ENCODE results near the gene HMGN3. TPM values are rescaled to one million over a fixed set of nuclear protein-coding genes. Genes with fewer than 3 reads are reported as not detected.
A peak's percentile ranks its signal among the peaks of the same experiment; 100 is the strongest.

Gene HMGN3
- total RNA-seq, 1 experiment from 2014 or later, result 328 TPM

DNA sequence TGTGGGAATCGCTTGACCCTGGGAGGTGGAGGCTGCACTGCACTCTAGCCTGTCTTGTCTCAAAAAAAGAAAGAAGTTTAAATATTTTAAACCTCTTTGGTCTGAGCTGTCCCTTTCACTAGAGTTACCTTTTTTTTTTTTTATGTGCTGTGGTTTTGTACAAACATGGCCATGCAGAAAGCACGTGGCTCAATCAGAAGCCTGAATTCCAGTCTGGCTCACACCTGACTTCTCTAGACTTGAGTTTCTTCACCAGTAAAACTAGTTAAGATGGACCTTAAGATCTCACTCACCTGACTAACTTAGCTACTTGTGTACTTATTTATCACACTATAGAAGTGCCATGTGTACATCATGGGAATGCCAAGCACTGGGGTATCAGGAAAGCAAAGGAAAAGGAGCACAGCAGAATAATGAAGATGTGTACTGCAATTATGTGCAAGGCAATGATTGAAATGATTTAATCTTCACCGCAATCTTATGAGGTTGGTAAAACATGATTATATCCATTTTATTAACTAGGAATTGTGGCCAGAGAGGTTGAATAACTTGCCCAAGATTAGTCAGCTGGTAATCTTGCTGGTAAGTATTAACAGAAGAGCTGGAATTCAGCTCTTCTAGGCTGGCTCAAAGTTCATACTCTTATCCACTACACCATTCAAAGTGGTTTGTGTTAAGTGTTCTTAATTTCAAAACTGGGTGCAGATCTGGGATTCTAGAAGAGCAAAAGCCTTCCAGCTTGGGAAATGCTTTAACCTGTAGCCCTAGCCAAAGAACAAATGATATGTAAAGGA is 10.7 kb downstream of the HMGN3 start:
- H3K27me3 ChIP-seq, result no peaks in the 10 kb centered on the region
- H3K4me3 ChIP-seq, result no peak overlapping the region
- no peak for DNase-seq
- peaks cover 5% of the 10 kb centered on the region; the same call in 1 of the 2 replicates for H3K9me3 ChIP-seq (replicated peaks)
- peaks cover 18% of the 10 kb centered on the region for H3K36me3 ChIP-seq
- peaks cover 6% of the 10 kb centered on the region for H3K4me1 ChIP-seq
- H3K27ac ChIP-seq, result no peak overlapping the region

DNA sequence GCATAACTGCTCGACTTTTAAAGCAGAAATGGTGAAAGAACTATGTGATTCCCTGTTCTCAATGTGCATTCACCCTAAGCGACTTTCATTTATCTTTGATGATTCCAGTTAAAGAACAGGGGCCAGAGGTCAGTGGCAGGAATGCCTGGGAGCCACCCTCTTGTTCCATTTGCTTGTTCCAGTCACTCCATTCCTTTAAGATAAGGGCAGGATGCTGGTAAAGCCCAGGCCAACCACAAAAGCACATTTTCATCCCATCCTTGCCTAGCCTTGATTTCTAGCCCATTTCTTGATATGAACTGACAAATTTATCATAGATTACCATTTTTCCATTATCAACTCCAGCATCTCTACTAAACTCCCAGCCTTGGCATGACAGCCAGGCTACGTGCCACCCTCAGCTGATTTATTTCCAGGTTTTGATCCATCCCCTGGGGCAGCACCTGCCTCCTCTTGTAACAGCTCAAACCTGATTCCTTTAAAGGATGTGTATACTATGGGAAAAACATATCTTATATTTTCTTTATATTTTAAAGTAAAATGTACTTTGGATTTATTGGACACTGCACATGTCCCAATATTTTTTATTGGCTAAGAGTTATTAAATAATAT is 19.2 kb downstream of the HMGN3 start:
- Histone ChIP-seq H3K27ac (no peak overlapping the region), H3K4me3 (no peak overlapping the region), H3K9me3 (replicated peaks) (peaks cover 5% of the 10 kb centered on the region; the same call in 1 of the 2 replicates), H3K27me3 (no peaks in the 10 kb centered on the region), H3K4me1 (peaks cover 12% of the 10 kb centered on the region; the same call in 1 of the 2 replicates), H3K36me3 (peaks cover 39% of the 10 kb centered on the region)
- peak in 1 of 2 experiments; percentile 17 for DNase-seq

DNA sequence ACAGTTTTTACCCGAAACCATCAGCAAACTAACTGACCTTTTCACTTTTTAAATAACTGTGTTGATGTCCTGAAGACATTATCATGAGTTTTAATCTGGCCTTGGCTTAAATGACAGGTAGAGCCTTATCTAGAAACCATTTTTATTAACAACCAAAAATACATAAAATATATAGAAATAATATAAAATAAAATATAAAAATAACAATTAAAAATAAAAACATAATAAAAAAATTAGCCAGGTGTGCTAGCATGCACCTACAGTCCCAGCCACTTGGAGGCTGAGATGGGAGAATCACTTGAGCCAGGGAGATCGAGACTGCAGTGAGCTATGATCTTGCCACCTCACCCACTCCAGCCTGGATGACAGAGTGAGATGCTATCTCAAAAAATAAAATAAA is 21.6 kb downstream of the HMGN3 start:
- Histone ChIP-seq H3K4me3 (no peak overlapping the region), H3K4me1 (peaks cover 12% of the 10 kb centered on the region; the same call in 1 of the 2 replicates), H3K36me3 (peaks cover 48% of the 10 kb centered on the region), H3K9me3 (replicated peaks) (no peaks in the 10 kb centered on the region), H3K27ac (no peak overlapping the region), H3K27me3 (no peaks in the 10 kb centered on the region)
- no peak for DNase-seq

DNA sequence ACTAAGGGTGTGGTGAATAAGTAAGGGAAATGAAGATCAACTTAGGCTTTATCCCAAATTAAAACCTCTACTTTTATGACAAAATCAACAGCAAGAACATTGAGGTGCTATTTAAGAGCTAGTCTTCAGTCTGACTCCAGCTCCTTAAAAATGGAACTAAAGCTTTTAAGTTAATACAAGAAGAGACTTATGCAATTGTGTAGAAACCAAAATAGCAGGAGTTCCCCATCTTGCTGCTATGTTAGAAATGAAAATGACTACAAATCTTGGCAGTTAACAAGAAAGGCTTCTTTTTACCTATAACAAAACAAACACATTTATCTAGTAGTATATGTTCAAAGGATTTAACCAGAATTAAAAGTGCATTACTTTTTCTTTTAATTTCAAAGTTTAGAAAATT is 25.7 kb downstream of the HMGN3 start:
- H3K4me3 ChIP-seq, result no peak overlapping the region
- H3K9me3 ChIP-seq (replicated peaks), result no peaks in the 10 kb centered on the region
- peaks cover 5% of the 10 kb centered on the region; the same call in 1 of the 2 replicates for H3K4me1 ChIP-seq
- no peak for DNase-seq
- no peaks in the 10 kb centered on the region for H3K27me3 ChIP-seq
- H3K36me3 ChIP-seq, result peaks cover 50% of the 10 kb centered on the region
- H3K27ac ChIP-seq, result no peak overlapping the region

DNA sequence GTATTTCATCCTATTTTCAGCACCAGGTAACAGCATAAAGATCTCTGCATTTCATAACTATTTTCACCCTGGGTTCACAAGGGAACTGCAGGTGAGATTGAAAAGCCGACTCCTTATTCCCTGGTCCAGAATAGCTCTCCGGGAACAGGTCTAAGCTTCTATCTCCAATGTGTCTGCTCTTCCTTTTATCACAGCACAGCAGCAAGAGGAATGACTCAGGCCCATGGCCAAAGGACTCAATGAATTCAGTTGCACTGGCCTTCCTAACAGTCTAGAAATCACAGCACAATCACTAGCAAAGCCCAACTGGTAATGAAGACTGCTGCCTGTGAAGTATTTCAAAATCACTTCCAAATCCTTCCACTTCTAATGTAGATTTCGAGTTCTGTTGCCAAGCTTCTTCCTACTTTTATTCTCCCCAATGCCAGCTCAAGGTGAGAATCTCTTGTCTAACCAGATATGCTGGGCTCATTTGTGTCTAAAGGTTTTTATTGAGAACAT is 30.7 kb downstream of the HMGN3 start:
- peaks cover 49% of the 10 kb centered on the region for H3K36me3 ChIP-seq
- H3K9me3 ChIP-seq (replicated peaks), result no peaks in the 10 kb centered on the region
- no peak overlapping the region for H3K4me3 ChIP-seq
- H3K27me3 ChIP-seq, result no peaks in the 10 kb centered on the region
- H3K27ac ChIP-seq, result no peak overlapping the region
- DNase-seq, result no peak
- no peaks in the 10 kb centered on the region for H3K4me1 ChIP-seq

DNA sequence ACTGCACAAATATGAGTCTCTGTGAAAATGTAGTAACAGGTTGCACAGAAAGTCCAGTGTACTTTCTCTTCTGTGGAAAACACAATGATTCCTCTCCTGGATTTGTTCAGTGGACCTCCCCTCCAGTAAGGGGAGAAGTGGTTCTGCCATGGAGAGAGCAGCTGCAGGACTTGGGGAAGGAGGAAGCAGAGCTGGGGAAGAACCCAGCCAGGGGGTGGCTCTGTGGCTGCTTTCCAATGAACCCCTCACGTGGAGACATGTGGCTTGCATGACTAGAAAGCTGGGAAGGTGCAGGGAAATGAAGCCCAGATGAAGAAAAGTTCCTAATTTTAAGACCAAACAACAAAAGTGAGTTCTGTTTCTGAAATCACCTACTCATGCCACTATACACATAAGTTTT is 31.9 kb downstream of the HMGN3 start:
- H3K4me1 ChIP-seq, result no peaks in the 10 kb centered on the region
- no peak for DNase-seq
- no peak overlapping the region for H3K27ac ChIP-seq
- no peaks in the 10 kb centered on the region for H3K27me3 ChIP-seq
- H3K9me3 ChIP-seq (replicated peaks), result no peaks in the 10 kb centered on the region
- peaks cover 36% of the 10 kb centered on the region for H3K36me3 ChIP-seq
- H3K4me3 ChIP-seq, result no peak overlapping the region

DNA sequence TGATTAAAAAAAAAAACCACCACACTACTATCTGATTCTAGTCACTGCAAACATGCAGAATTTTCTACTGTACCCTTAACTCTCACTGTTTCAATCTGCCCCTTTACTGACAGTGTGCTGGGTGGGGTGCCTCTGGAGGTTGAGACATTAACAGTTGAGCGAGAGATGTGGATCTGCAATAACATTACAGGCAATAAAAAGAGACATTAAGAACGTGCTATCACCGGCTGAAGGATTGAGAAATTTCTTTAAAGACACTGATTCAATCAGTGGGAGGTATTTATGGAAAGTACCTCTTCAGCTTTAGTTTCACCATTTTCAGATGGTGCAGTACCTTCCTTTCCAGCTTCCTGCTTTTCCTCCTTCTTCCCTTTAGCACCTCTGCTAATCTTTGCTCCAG is 32.5 kb downstream of the HMGN3 start:
- H3K36me3 ChIP-seq, result peaks cover 30% of the 10 kb centered on the region
- no peaks in the 10 kb centered on the region for H3K27me3 ChIP-seq
- no peak overlapping the region for H3K27ac ChIP-seq
- H3K9me3 ChIP-seq (replicated peaks), result no peaks in the 10 kb centered on the region
- DNase-seq, result no peak
- H3K4me1 ChIP-seq, result no peaks in the 10 kb centered on the region
- no peak overlapping the region for H3K4me3 ChIP-seq

DNA sequence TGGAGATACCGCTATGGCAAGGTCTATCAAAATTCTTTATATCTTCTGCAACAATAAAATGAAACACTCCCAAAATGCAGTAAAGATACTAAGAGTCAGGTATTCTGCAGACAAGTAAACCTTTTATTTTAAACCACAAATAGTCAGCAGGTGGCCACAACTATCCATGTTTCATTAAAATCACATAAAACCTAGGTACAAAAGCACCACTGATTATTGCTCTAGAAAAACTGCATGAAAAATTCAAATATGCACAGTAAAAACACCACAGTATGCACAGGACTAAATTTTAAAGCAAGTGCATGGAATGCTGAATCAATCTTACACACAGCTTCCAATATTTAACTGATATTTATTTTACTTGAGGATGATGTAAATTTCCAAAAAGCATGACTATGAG is 33.3 kb downstream of the HMGN3 start:
- peaks cover 26% of the 10 kb centered on the region for H3K36me3 ChIP-seq
- no peak overlapping the region for H3K27ac ChIP-seq
- H3K4me1 ChIP-seq, result no peaks in the 10 kb centered on the region
- DNase-seq, result no peak
- no peaks in the 10 kb centered on the region for H3K9me3 ChIP-seq (replicated peaks)
- H3K27me3 ChIP-seq, result no peaks in the 10 kb centered on the region
- H3K4me3 ChIP-seq, result no peak overlapping the region

DNA sequence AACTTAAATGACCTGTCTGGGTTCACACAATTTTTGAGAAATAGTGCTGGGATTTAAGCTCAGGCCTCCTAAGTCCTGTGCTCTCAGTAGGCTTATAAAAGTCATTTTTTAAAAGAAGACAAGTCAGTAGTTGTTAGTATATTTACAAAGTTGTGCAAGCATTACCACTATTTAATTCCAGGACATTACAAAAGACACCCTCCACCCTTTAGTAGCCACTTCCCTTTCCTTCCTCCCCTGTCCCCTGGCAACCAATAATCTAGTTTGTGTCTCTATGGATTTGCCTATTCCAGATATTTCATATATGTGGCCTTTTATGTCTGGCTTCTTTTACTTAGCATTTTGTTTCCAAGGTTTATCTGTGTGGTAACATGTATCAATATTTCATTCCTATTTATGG is 37.6 kb downstream of the HMGN3 start:
- Histone ChIP-seq H3K27me3 (no peaks in the 10 kb centered on the region), H3K9me3 (replicated peaks) (0 out of 2 replicates have a peak, but pooled peaks cover under 1% of the 10 kb centered on the region), H3K27ac (no peak overlapping the region), H3K4me3 (no peak overlapping the region), H3K36me3 (peaks cover 9% of the 10 kb centered on the region), H3K4me1 (no peaks in the 10 kb centered on the region)
- no peak for DNase-seq

DNA sequence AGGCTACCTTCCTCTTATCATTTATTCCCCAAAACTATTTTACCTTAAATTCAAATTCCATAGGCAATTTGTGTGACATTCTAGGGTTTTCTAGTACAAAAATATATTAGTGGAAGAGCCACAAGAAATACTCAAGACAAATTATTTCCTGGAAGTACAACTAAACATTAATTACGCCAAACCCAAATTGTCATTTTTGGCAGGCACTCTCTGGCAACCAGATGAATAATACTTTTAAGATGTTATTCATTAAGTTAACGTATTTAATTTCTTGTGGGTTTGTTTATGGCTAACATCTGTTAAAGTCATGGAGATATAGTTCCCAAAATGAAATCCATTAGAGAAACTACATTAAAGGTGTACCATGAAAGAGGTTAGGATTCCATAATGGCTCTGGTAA is 40.5 kb downstream of the HMGN3 start:
- H3K4me1 ChIP-seq, result no peaks in the 10 kb centered on the region
- H3K4me3 ChIP-seq, result no peak overlapping the region
- H3K27ac ChIP-seq, result no peak overlapping the region
- no peak for DNase-seq
- H3K27me3 ChIP-seq, result no peaks in the 10 kb centered on the region
- peaks cover 12% of the 10 kb centered on the region for H3K9me3 ChIP-seq (replicated peaks)
- H3K36me3 ChIP-seq, result no peaks in the 10 kb centered on the region

DNA sequence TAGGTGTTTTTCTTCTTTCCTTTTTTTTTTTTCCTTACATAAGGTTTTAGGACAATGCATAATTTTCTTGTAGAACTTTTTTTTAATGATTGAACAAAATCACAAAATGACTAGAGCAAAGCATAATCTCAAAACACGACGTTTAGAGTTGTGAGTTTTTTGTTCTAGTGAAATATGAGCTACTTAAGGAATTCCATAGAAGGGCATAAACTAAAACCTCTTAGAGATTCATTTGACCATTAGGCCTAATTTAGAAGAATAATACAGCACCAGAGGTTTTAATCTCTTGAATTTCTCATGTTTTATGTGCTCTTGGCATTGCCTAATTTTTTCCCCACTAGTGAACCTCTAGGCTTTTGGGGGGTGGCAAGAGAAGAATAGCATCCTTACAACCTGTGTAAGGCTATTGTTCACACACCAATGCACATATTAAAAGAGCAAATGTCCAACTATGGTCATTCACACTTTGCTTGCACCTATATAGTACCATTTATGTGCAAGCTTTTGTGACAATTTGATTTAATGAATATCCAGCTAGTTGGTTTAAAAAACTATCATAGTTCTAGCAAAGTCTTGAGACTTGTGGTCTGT is 44.6 kb downstream of the HMGN3 start:
- DNase-seq, result no peak
- Histone ChIP-seq H3K9me3 (replicated peaks) (peaks cover 12% of the 10 kb centered on the region), H3K36me3 (no peaks in the 10 kb centered on the region), H3K4me3 (no peak overlapping the region), H3K27me3 (no peaks in the 10 kb centered on the region), H3K27ac (no peak overlapping the region), H3K4me1 (no peaks in the 10 kb centered on the region)

DNA sequence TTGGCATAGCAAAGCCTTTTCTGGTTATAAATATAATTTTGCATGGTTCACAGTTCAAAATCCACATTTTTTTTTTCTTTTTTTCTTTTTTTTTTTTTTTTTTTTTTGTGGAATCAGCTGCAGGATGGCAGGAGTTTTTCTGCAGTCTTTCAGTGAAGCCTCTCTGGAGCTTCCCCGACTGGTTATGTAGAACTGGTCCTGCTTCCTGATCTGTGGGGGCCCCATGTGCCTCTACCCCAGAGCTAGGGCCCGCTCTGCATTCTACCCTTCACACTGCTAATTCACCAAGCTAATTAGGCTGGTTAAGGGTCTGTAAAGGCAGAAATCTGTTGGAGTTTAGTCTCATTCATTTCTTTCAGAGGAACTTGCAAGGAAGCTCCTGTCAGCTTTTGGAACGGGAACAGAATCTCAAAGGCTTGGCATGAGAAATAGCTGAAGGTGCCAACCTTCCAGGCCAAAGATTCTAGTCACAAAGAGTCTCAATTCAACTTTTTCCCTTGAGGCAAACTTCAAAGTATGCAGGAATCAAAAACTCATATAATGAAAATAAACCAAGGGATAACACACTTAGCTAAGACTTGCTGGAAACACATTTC is 45.5 kb downstream of the HMGN3 start:
- no peak overlapping the region for H3K4me3 ChIP-seq

DNA sequence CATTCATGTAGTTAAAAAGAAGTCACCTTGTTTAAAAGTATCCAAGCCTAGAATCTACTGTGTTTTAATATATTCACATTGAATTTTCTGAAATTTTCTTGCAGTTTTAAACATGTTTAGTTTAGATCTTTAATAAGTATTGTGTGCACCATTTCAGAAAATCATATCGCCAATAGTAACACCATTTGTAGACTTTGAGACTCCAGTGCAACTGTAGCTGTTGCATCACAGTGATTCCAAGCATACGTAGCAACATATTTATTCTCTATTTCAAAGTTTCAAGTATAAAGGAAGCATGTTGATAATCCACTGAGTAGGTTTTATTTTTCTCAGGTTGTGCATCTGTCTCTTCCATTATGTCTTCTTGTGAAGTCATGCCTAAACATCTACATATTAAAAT is 46.4 kb downstream of the HMGN3 start:
- Histone ChIP-seq H3K27me3 (no peaks in the 10 kb centered on the region), H3K4me3 (no peak overlapping the region), H3K4me1 (peaks cover 8% of the 10 kb centered on the region), H3K27ac (no peak overlapping the region), H3K36me3 (no peaks in the 10 kb centered on the region), H3K9me3 (replicated peaks) (peaks cover 12% of the 10 kb centered on the region)
- no peak for DNase-seq

More for the DNA sequence above, 45.5 kb downstream of the HMGN3 start:
- Histone ChIP-seq H3K27me3 (no peaks in the 10 kb centered on the region), H3K27ac (no peak overlapping the region), H3K4me1 (peaks cover 6% of the 10 kb centered on the region), H3K9me3 (replicated peaks) (peaks cover 12% of the 10 kb centered on the region), H3K36me3 (no peaks in the 10 kb centered on the region)
- no peak for DNase-seq

DNA sequence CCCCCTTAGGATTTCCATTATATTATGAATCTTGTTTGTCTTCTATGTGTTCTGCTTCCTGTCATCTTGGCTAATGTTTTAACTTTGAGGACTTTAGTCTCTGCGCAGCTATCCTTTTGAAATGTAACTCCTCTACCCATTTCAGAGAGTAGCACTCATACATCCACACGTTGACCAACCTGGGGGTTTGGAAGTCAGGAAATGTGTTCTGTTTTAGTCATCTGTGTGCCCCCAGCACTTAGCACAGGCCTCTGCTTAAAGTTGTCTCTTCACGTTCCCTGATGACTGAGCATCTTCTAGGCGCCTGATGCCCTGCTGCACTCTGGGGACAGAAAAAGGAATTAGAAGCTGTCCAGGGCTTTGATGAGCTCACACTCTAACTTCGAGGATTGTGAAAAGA is 47.9 kb downstream of the HMGN3 start:
- no peak for DNase-seq
- H3K9me3 ChIP-seq (replicated peaks), result peaks cover 8% of the 10 kb centered on the region
- no peak overlapping the region for H3K4me3 ChIP-seq
- no peaks in the 10 kb centered on the region for H3K36me3 ChIP-seq
- no peaks in the 10 kb centered on the region for H3K27me3 ChIP-seq
- H3K27ac ChIP-seq, result no peak overlapping the region
- H3K4me1 ChIP-seq, result peaks cover 8% of the 10 kb centered on the region

DNA sequence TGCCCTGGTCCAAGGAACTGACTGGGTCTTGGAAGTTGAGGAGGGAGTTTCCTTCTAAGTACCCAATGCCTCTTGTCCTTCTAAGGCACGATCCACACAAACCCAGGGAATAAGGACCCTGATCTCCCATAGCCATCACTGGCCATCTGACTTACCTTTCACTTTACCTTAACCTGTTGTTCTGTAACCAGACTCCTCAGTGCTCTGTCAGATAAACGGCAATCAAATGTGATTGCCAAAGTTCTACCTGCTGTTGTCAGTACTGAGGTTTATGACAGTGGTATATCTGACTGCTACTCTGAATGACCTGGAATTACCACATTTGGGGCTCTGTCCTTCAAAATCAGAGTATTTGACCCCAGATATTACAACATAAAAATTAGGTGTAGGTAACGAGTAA is 49.8 kb downstream of the HMGN3 start:
- no peak for DNase-seq
- H3K27me3 ChIP-seq, result no peaks in the 10 kb centered on the region
- peak overlapping the region; percentile 4 for H3K27ac ChIP-seq
- no peak overlapping the region for H3K4me3 ChIP-seq
- peaks cover 8% of the 10 kb centered on the region for H3K4me1 ChIP-seq
- no peaks in the 10 kb centered on the region for H3K9me3 ChIP-seq (replicated peaks)
- no peaks in the 10 kb centered on the region for H3K36me3 ChIP-seq
